K562 (cell line): Measurements from ENCODE around the gene AHNAK. TPM values are rescaled to one million over a fixed set of nuclear protein-coding genes. Genes with fewer than 3 reads are reported as not detected.
A peak's percentile ranks its signal among the peaks of the same experiment; 100 is the strongest.

ENCODE experiments used
- BRD4 ChIP-seq: fragments of 200-600 bp; sonication (generic); IDR thresholded peaks from 2 replicates; pipeline ENCODE4 v1.6.1; 2017; ENCODE audit warnings: inconsistent platforms
- CHD4 ChIP-seq: fragments of 200-600 bp; sonication (generic); IDR thresholded peaks from 3 replicates; pipeline ENCODE4 v1.6.1; 2012; ENCODE audit warnings: low read depth, mild to moderate bottlenecking, mixed read lengths, low read length, inconsistent platforms; ENCODE audit not compliant: insufficient read depth, insufficient replicate concordance, poor library complexity, severe bottlenecking
- DNMT1 ChIP-seq: fragments of 450-650 bp; IDR thresholded peaks from 2 replicates; pipeline ENCODE4 v1.6.1; 2016; ENCODE audit warnings: antibody characterized with exemption, mild to moderate bottlenecking
- E2F1 ChIP-seq: sonication (generic); formaldehyde crosslinking; IDR thresholded peaks from 2 replicates; pipeline ENCODE4 v1.8.1; 2023; ENCODE audit warnings: mild to moderate bottlenecking, missing genetic modification reagents, moderate library complexity
- PATZ1 ChIP-seq: fragments of 250-450 bp; sonication (Bioruptor Pico); IDR thresholded peaks from 2 replicates; pipeline ENCODE4 v1.5.0; 2020; ENCODE audit warnings: mild to moderate bottlenecking, borderline replicate concordance
- RBM22 ChIP-seq: fragments of 200-400 bp; formaldehyde crosslinking; IDR thresholded peaks from 2 replicates; pipeline ENCODE4 v1.6.1; 2018; ENCODE audit warnings: low read length, low read depth; ENCODE audit not compliant: poor library complexity, severe bottlenecking
- TAL1 ChIP-seq: fragments of 450-650 bp; IDR thresholded peaks from 2 replicates; pipeline ENCODE4 v1.6.1; 2016; ENCODE audit warnings: mild to moderate bottlenecking
- TEAD4 ChIP-seq, 2 experiments: sonication (generic) in 1 of 2; formaldehyde crosslinking in 1 of 2; IDR thresholded peaks; 2 replicates each; pipeline versions ENCODE4 v1.6.1 to v1.8.0; 2012 to 2022; ENCODE audit warnings: borderline replicate concordance in 1 of 2, inconsistent platforms in 1 of 2, low read length in 1 of 2, mild to moderate bottlenecking in 1 of 2, missing genetic modification reagents in 1 of 2
- ZBTB40 ChIP-seq, 2 experiments: fragments of 450-650 bp in 1 of 2; sonication (generic) in 1 of 2; formaldehyde crosslinking in 1 of 2; IDR thresholded peaks; 2 replicates each; pipeline versions ENCODE4 v1.7.1 to v1.9.0; 2016 to 2022; ENCODE audit warnings: inconsistent platforms in 1 of 2, mild to moderate bottlenecking in 1 of 2, missing genetic modification reagents in 1 of 2
- ZNF24 ChIP-seq: fragments of 450-650 bp; IDR thresholded peaks from 2 replicates; pipeline ENCODE4 v1.6.1; 2016
- ZNF75A ChIP-seq: fragments of 450-650 bp; formaldehyde crosslinking; IDR thresholded peaks from 2 replicates; pipeline ENCODE4 v1.4.0; 2020; ENCODE audit warnings: mild to moderate bottlenecking
- polyA plus RNA-seq, 8 experiments: library from polyadenylated mRNA; depleted of rRNA in 4 of 8; stranded (reverse) in 5 of 8; unstranded in 3 of 8; fragments of >200 nt; fragmentation: Nextera tagmentation in 2 of 8; fragmentation: Illumina TruSeq in 1 of 8; extraction: Ambion mirVana in 2 of 8; extraction: Trizol in 1 of 8; gene quantifications; 2 replicates each; pipeline versions ENCODE4 v1.2.1 to v1.2.3, GENCODE V29; 2011 to 2014; ENCODE audit warnings: inconsistent platforms in 1 of 8, missing spikeins in 1 of 8
- total RNA-seq, 7 experiments: library from RNA; depleted of rRNA in 6 of 7; stranded (reverse); fragments of >200 nt in 6 of 7; fragmentation: Illumina TruSeq in 2 of 7; extraction: Trizol in 2 of 7; gene quantifications; 2 replicates each; pipeline versions ENCODE4 v1.2.1 to v1.2.3, GENCODE V29; 2011 to 2021; ENCODE audit warnings: low replicate concordance in 1 of 7

The AHNAK gene
- total and polyA plus RNA-seq, 9 of the 15 experiments (the other 6 are each of a cell fraction or from before 2014, with no cell fraction given), result 1.5 to 89.7 (median 45.0) TPM

GRCh38 chr11:62435846-62436660, 110.6 kb downstream of the AHNAK start (continued):
- no peak for TF ChIP-seq PATZ1 (CRISPR knock-in tag)
- no peak for TF ChIP-seq ZNF24
- no peak for TF ChIP-seq RBM22
- TF ChIP-seq ZNF75A (CRISPR knock-in tag), result no peak
- no peak for TF ChIP-seq DNMT1
- TF ChIP-seq E2F1 (CRISPR knock-in tag), result no peak
- TF ChIP-seq ZBTB40 (IDR thresholded peaks at IDR 0.05), result no peak
- TF ChIP-seq ZBTB40 (CRISPR knock-in tag; IDR thresholded peaks at IDR 0.05), result no peak
- TF ChIP-seq TEAD4 (IDR thresholded peaks at IDR 0.05; ENCODE audit: low read length), result peak; percentile 28; the same call in 1 of the 2 replicates
- TF ChIP-seq TEAD4 (CRISPR knock-in tag; IDR thresholded peaks at IDR 0.05; ENCODE audit: borderline replicate concordance), result no peak
- TF ChIP-seq CHD4, result no peak
- TF ChIP-seq BRD4, result no peak
- TF ChIP-seq TAL1, result peak; percentile 44; the same call in 1 of the 2 replicates
